Lower leg skin (tissue), 4 donors: ENCODE data around the gene GLIS2. TPM values are rescaled to one million over a fixed set of nuclear protein-coding genes. Genes with fewer than 3 reads are reported as not detected.
"Not testable (repeated sequence)": the region's sequence is repeated elsewhere in the genome, so short reads cannot be mapped to it uniquely, and the experiment has no call there.

Experiments
- DNase-seq, 2 donors: peaks; one replicate each; pipeline ENCODE4 v3.0.0-alpha.2; 2019; ENCODE audit warnings: low spot score in 2 of 2
- H3K4me3 ChIP-seq: fragments of 200-600 bp; sonication (generic); 2 replicates; pipeline ENCODE4 v1.5.1; 2017; ENCODE audit warnings: mild to moderate bottlenecking, low read depth; ENCODE audit not compliant: poor library complexity, severe bottlenecking
- POLR2A ChIP-seq, 2 donors: fragments of 450-650 bp; IDR thresholded peaks; one replicate each; pipeline ENCODE4 v1.6.1; 2016 to 2017; ENCODE audit warnings: antibody characterized with exemption in 2 of 2, mild to moderate bottlenecking in 1 of 2, moderate library complexity in 1 of 2
- WGBS, 2 donors: methylation state at CpG; one replicate each; pipeline ENCODE4 v1.1.5; 2018; 5-methylcytosine and 5-hydroxymethylcytosine counted together
- intact Hi-C: fragments of 100-400 bp; cut with DNase I; formaldehyde crosslinking; loops from one replicate; pipeline ENCODE4 v1.15.0; 2023; ENCODE audit warnings: low total_unique reads
- total RNA-seq, 4 donors: library from RNA; depleted of rRNA; stranded (reverse); fragments of >200 nt; gene quantifications; one replicate each; pipeline ENCODE4 v1.1.0, GENCODE V29; 2016
- TF ChIP-seq, protein P1 (sequence below), 3 donors: fragments of 450-650 bp; IDR thresholded peaks; one replicate each; pipeline ENCODE4 v1.5.1; 2016; ENCODE audit warnings: antibody characterized with exemption in 3 of 3, mild to moderate bottlenecking in 3 of 3, moderate library complexity in 2 of 3

The GLIS2 gene
- total RNA-seq, 4 donors from 2014 or later, result 1.3 to 2.6 (median 2.2) TPM

DNA sequence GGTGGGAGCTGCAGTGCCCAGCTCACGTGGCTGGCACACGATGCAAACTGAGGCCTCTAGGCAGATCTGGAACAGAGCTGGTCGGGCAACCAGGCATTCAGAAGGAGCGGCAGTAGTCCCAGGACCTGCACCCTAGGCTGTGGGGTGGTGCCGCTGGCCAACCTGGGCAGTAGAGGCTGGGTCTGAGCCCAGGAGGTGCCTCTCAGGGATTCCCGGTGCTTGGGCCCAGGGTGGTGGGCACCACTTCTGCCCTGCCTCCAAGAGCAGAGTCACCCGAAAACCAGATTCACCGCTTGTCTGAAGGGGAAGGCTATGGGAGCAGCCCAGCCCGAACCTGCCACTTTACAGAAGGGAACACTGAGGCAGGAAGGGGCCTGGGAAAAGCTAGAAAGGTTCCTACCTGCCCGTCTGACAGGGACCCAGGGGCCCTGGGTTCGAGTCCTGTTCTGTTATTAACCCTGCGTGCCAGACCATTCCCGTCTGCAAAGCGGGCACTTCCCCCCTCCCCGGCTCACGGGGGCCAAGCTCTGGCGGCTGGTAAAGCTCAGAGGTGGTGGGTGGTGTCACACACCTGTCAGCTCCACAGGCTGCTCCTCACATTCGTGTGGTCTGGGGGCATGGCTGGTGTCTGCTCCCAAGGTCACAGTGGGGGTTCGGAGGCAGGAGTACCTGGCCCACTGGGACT lies 16.9 kb downstream of the GLIS2 start:
- 75 to 77% methylated on average over 18 of the region's 19 CpGs for WGBS, 2 donors
- no peak overlapping the region for H3K4me3 ChIP-seq
- intact Hi-C loops, result loop anchor here (5.0 kb wide), 1 partner anchor 135 kb away; no protein-coding TSS in a partner anchor
- no peak for DNase-seq
- no peak for TF ChIP-seq POLR2A (IDR thresholded peaks at IDR 0.05)
- TF ChIP-seq, protein P1, sequence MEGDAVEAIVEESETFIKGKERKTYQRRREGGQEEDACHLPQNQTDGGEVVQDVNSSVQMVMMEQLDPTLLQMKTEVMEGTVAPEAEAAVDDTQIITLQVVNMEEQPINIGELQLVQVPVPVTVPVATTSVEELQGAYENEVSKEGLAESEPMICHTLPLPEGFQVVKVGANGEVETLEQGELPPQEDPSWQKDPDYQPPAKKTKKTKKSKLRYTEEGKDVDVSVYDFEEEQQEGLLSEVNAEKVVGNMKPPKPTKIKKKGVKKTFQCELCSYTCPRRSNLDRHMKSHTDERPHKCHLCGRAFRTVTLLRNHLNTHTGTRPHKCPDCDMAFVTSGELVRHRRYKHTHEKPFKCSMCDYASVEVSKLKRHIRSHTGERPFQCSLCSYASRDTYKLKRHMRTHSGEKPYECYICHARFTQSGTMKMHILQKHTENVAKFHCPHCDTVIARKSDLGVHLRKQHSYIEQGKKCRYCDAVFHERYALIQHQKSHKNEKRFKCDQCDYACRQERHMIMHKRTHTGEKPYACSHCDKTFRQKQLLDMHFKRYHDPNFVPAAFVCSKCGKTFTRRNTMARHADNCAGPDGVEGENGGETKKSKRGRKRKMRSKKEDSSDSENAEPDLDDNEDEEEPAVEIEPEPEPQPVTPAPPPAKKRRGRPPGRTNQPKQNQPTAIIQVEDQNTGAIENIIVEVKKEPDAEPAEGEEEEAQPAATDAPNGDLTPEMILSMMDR (IDR thresholded peaks at IDR 0.05), result no peak

DNA sequence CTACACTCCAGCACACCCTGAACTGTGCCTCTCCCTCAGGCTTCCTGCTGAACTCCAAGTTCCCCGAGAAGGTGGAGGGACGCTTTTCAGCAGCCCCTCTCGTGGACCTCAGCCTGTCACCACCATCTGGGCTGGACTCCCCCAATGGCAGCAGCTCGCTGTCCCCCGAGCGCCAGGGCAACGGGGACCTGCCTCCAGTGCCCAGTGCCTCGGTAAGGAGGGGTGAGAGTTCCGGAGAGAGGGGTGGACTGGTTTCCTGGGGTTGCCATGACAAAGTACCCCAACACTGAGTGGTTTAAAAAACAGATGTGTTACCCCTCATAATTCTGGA lies 17.4 kb downstream of the GLIS2 start:
- intact Hi-C loops, result loop anchor here (5.0 kb wide), 1 partner anchor 136 kb away; no protein-coding TSS in a partner anchor
- WGBS, 2 donors, result 78 to 89% methylated on average over 3 to 9 of the region's 9 CpGs
- TF ChIP-seq POLR2A (IDR thresholded peaks at IDR 0.05), result no peak
- TF ChIP-seq, protein P1 (IDR thresholded peaks at IDR 0.05), result no peak
- H3K4me3 ChIP-seq, result no peak overlapping the region
- no peak for DNase-seq

GRCh38 chr16:4333714-4334113 lies 17.8 kb downstream of the GLIS2 start:
- intact Hi-C loops, result loop anchor here (5.0 kb wide), 1 partner anchor 136 kb away; no protein-coding TSS in a partner anchor
- 92% methylated on average over 9 of the region's 9 CpGs for WGBS, 2 donors
- not testable (repeated sequence) for H3K4me3 ChIP-seq, DNase-seq

DNA sequence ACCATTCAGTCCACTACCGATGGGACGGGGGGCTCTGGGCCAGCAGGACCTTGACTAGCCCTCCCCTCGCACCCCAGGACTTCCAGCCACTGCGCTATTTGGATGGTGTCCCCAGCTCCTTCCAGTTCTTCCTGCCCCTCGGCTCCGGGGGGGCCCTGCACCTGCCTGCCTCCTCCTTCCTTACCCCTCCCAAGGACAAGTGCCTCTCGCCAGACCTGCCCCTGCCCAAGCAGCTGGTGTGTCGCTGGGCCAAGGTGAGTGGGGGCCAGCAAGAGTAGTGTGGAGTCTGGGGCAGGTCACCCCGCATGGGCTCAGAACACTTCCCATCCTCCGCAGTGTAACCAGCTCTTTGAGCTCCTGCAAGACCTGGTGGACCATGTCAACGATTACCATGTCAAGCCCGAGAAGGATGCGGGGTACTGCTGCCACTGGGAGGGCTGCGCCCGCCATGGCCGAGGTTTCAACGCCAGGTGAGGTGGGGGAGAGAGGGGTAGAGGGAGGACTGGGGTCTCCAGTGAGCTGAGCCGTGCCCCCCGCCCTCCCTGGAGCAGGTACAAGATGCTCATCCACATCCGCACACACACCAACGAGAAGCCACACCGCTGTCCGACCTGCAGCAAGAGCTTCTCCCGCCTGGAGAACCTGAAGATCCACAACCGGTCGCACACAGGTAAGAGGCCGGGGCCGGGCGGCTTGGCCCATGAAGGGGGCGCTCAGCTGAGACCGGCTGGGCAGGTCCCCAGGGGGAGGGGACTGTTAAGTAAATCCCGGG lies 19.0 kb downstream of the GLIS2 start:
- no peak for TF ChIP-seq POLR2A (IDR thresholded peaks at IDR 0.05)
- TF ChIP-seq, protein P1 (IDR thresholded peaks at IDR 0.05), result no peak
- DNase-seq, result no peak

GRCh38 chr16:4336701-4337539 lies 21.1 kb downstream of the GLIS2 start:
- intact Hi-C loops, result no loop called here
- no peak for TF ChIP-seq POLR2A (IDR thresholded peaks at IDR 0.05)
- TF ChIP-seq, protein P1 (IDR thresholded peaks at IDR 0.05), result no peak
- no peak overlapping the region for H3K4me3 ChIP-seq
- DNase-seq, result no peak
- 85 to 88% methylated on average over 34 to 40 of the region's 41 CpGs for WGBS, 2 donors

More for the DNA sequence above, 19.0 kb downstream of the GLIS2 start:
- WGBS, 2 donors, result 89 to 91% methylated on average over 32 of the region's 32 CpGs
- intact Hi-C loops, result loop anchor here (5.0 kb wide), 1 partner anchor 138 kb away; no protein-coding TSS in a partner anchor
- H3K4me3 ChIP-seq, result no peak overlapping the region
